Measurements from ENCODE around the gene THSD7B. TPM values are rescaled to one million over a fixed set of nuclear protein-coding genes. Genes with fewer than 3 reads are reported as not detected.

THSD7B gene
- total RNA-seq, 4 donors from 2014 or later = 0.12 to 1.1 (median 0.39) TPM

GRCh38 chr2:137155356-137156104, 390.2 kb downstream of the THSD7B start:
- Histone ChIP-seq H3K36me3 (no peaks in the 10 kb centered on the region), H3K27ac (no peak overlapping the region), H3K4me3 (no peak overlapping the region), H3K4me1 (no peaks in the 10 kb centered on the region), H3K9me3 (no peaks in the 10 kb centered on the region), H3K27me3 (no peaks in the 10 kb centered on the region)
- TF ChIP-seq CTCF (IDR thresholded peaks at IDR 0.05) (no peak), POLR2AphosphoS5 (IDR thresholded peaks at IDR 0.05) (no peak), POLR2A (IDR thresholded peaks at IDR 0.05) (no peak), EP300 (IDR thresholded peaks at IDR 0.05) (no peak)
- WGBS, 2 donors (ENCODE audit: low coverage in 1 of 2) = 76 to 78% methylated on average over 4 of the region's 4 CpGs
- ATAC-seq = no peak

GRCh38 chr2:137156221-137156844, 391.0 kb downstream of the THSD7B start:
- Histone ChIP-seq H3K4me3 (no peak overlapping the region), H3K9me3 (no peaks in the 10 kb centered on the region), H3K27ac (no peak overlapping the region), H3K36me3 (no peaks in the 10 kb centered on the region), H3K4me1 (no peaks in the 10 kb centered on the region), H3K27me3 (no peaks in the 10 kb centered on the region)
- no peak for TF ChIP-seq EP300 (IDR thresholded peaks at IDR 0.05)
- TF ChIP-seq POLR2AphosphoS5 (IDR thresholded peaks at IDR 0.05) = no peak
- no peak for TF ChIP-seq CTCF (IDR thresholded peaks at IDR 0.05)
- no peak for TF ChIP-seq POLR2A (IDR thresholded peaks at IDR 0.05)
- no peak for ATAC-seq
- 49 to 82% methylated on average over 2 to 3 of the region's 4 CpGs for WGBS, 2 donors (ENCODE audit: low coverage in 1 of 2)

- Histone ChIP-seq H3K27me3 (no peaks in the 10 kb centered on the region), H3K4me1 (no peaks in the 10 kb centered on the region), H3K9me3 (no peaks in the 10 kb centered on the region), H3K36me3 (no peaks in the 10 kb centered on the region), H3K27ac (no peak overlapping the region), H3K4me3 (no peak overlapping the region)
- TF ChIP-seq CTCF (IDR thresholded peaks at IDR 0.05) = no peak
- TF ChIP-seq POLR2A (IDR thresholded peaks at IDR 0.05) = no peak
- TF ChIP-seq EP300 (IDR thresholded peaks at IDR 0.05) = no peak
- no peak for TF ChIP-seq POLR2AphosphoS5 (IDR thresholded peaks at IDR 0.05)
- no peak for ATAC-seq
- 85% methylated on average over 1 of the region's 1 CpG; no CpG with 5 or more reads in 1 of the 2 donors for whole genome bisulfite sequencing, 2 donors (ENCODE audit: low coverage in 1 of 2)
Observed at GRCh38 chr2:137157851-137158250, 392.5 kb downstream of the THSD7B start.

GRCh38 chr2:137161250-137161649, 395.9 kb downstream of the THSD7B start:
- Histone ChIP-seq H3K27ac (no peak overlapping the region), H3K4me1 (no peaks in the 10 kb centered on the region), H3K4me3 (no peak overlapping the region), H3K36me3 (no peaks in the 10 kb centered on the region), H3K9me3 (no peaks in the 10 kb centered on the region), H3K27me3 (no peaks in the 10 kb centered on the region)
- no peak for TF ChIP-seq CTCF (IDR thresholded peaks at IDR 0.05)
- TF ChIP-seq EP300 (IDR thresholded peaks at IDR 0.05) = no peak
- no peak for TF ChIP-seq POLR2A (IDR thresholded peaks at IDR 0.05)
- no peak for TF ChIP-seq POLR2AphosphoS5 (IDR thresholded peaks at IDR 0.05)
- no peak for ATAC-seq

GRCh38 chr2:137165968-137166367, 400.6 kb downstream of the THSD7B start:
- TF ChIP-seq EP300 (IDR thresholded peaks at IDR 0.05) (no peak), POLR2AphosphoS5 (IDR thresholded peaks at IDR 0.05) (no peak), POLR2A (IDR thresholded peaks at IDR 0.05) (no peak), CTCF (IDR thresholded peaks at IDR 0.05) (no peak)
- 96 to 100% methylated on average over 2 to 4 of the region's 4 CpGs for WGBS, 2 donors (ENCODE audit: low coverage in 1 of 2)
- H3K27me3 ChIP-seq = no peaks in the 10 kb centered on the region
- H3K36me3 ChIP-seq = no peaks in the 10 kb centered on the region
- H3K27ac ChIP-seq = no peak overlapping the region
- H3K4me3 ChIP-seq = no peak overlapping the region
- no peaks in the 10 kb centered on the region for H3K9me3 ChIP-seq
- no peaks in the 10 kb centered on the region for H3K4me1 ChIP-seq
- ATAC-seq = no peak
